IMR-90 (cell line): ENCODE data around the gene SSR2. TPM values are rescaled to one million over a fixed set of nuclear protein-coding genes. Genes with fewer than 3 reads are reported as not detected.

Source experiments
- ATAC-seq: fragments of 200-7000 bp; cut with Tn5 transposase; 2 replicates; pipeline ENCODE4 v1.9.1; 2020; ENCODE audit warnings: low read depth, mild to moderate bottlenecking, moderate library complexity
- BruUV-seq: library from RNA; stranded (reverse); fragments of 400-500 nt; replicated peaks from 2 replicates; lab custom pipeline; 2021; lab: Mats Ljungman, UMichigan
- CTCF ChIA-PET: fragments of 300-600 bp; formaldehyde crosslinking; extraction: SDS; loops from one replicate; lab custom pipeline; 2021; ENCODE audit warnings: antibody characterized with exemption; lab: Yijun Ruan, JAX
- POLR2A ChIA-PET: fragments of 300-600 bp; sonication (Branson Sonifier 250); formaldehyde crosslinking; loops from one replicate; lab custom pipeline; 2022; ENCODE audit warnings: antibody characterized with exemption; ENCODE audit not compliant: unreplicated experiment; lab: Charles Lee
- DNase-seq: peaks from one replicate; pipeline ENCODE4 v3.0.0; 2013
- H2AFZ ChIP-seq: replicated peaks from 2 replicates; pipeline ENCODE3; 2013; ENCODE audit warnings: low read length, mild to moderate bottlenecking; ENCODE audit not compliant: poor library complexity
- H2AK5ac ChIP-seq: 2 replicates; pipeline ENCODE4 v1.6.1; 2013; ENCODE audit warnings: low read depth, low read length, inconsistent platforms
- H2AK9ac ChIP-seq: replicated peaks from 2 replicates; pipeline ENCODE3; 2013; ENCODE audit warnings: mild to moderate bottlenecking, low read depth, low read length, moderate library complexity; ENCODE audit not compliant: poor library complexity
- H2BK120ac ChIP-seq: 2 replicates; pipeline ENCODE4 v1.6.1; 2013; ENCODE audit warnings: low read depth, low read length, inconsistent platforms
- H2BK15ac ChIP-seq: 3 replicates; pipeline ENCODE4 v1.6.1; 2013; ENCODE audit warnings: low read depth, low read length, inconsistent platforms
- H2BK20ac ChIP-seq: 2 replicates; pipeline ENCODE4 v1.6.1; 2013; ENCODE audit warnings: low read depth, mild to moderate bottlenecking, inconsistent platforms, low read length, moderate library complexity
- H2BK5ac ChIP-seq: 2 replicates; pipeline ENCODE4 v1.6.1; 2013; ENCODE audit warnings: mild to moderate bottlenecking, low read depth, low read length, inconsistent platforms; ENCODE audit not compliant: poor library complexity, severe bottlenecking
- H3K14ac ChIP-seq: replicated peaks from 2 replicates; pipeline ENCODE4 v1.6.1; 2013; ENCODE audit warnings: low read depth, low read length, inconsistent platforms
- H3K18ac ChIP-seq: 2 replicates; pipeline ENCODE4 v1.6.1; 2013; ENCODE audit warnings: low read depth, low read length, control low read depth
- H3K23ac ChIP-seq: 2 replicates; pipeline ENCODE4 v1.6.1; 2013; ENCODE audit warnings: low read depth, low read length, inconsistent platforms
- H3K27ac ChIP-seq: 2 replicates; pipeline ENCODE4 v1.5.1; 2013; ENCODE audit warnings: mild to moderate bottlenecking, control low read depth, low read length; ENCODE audit not compliant: insufficient read depth
- H3K27me3 ChIP-seq: 2 replicates; pipeline ENCODE4 v1.6.1; 2013; ENCODE audit warnings: low read length; ENCODE audit not compliant: control insufficient read depth, insufficient read depth
- H3K36me3 ChIP-seq: 2 replicates; pipeline ENCODE4 v1.6.1; 2013; ENCODE audit warnings: low read length, mixed read lengths; ENCODE audit not compliant: control insufficient read depth, insufficient read depth
- H3K4ac ChIP-seq: 2 replicates; pipeline ENCODE4 v1.6.1; 2013; ENCODE audit warnings: low read depth, low read length, inconsistent platforms
- H3K4me1 ChIP-seq: 2 replicates; pipeline ENCODE4 v1.6.1; 2013; ENCODE audit warnings: low read length, mixed read lengths; ENCODE audit not compliant: control insufficient read depth, insufficient read depth
- H3K4me2 ChIP-seq: 2 replicates; pipeline ENCODE4 v1.6.1; 2013; ENCODE audit warnings: low read depth, mild to moderate bottlenecking, control low read depth, low read length, moderate library complexity
- H3K4me3 ChIP-seq: 2 replicates; pipeline ENCODE4 v1.5.1; 2013; ENCODE audit warnings: low read depth, mild to moderate bottlenecking, control low read depth, low read length, moderate library complexity; ENCODE audit not compliant: insufficient read depth
- H3K56ac ChIP-seq: 2 replicates; pipeline ENCODE4 v1.6.1; 2013; ENCODE audit warnings: low read length, inconsistent platforms; ENCODE audit not compliant: insufficient read depth; ENCODE audit errors: extremely low read depth
- H3K79me1 ChIP-seq, 2 experiments: 2 replicates each; pipeline ENCODE4 v1.6.1; 2013; ENCODE audit warnings: low read length in 2 of 2, inconsistent platforms in 1 of 2, low read depth in 1 of 2
- H3K9ac ChIP-seq: 2 replicates; pipeline ENCODE4 v1.6.1; 2013; ENCODE audit warnings: low read depth, low read length, control low read depth
- H3K9me1 ChIP-seq: 2 replicates; pipeline ENCODE4 v1.6.1; 2013; ENCODE audit warnings: low read length, inconsistent platforms; ENCODE audit not compliant: insufficient read depth
- H3K9me3 ChIP-seq: 2 replicates; pipeline ENCODE4 v1.6.1; 2013; ENCODE audit warnings: low read length; ENCODE audit not compliant: control insufficient read depth, insufficient read depth
- H4K20me1 ChIP-seq: 2 replicates; pipeline ENCODE4 v1.6.1; 2013; ENCODE audit warnings: low read length, inconsistent platforms; ENCODE audit not compliant: insufficient read depth
- H4K5ac ChIP-seq: 2 replicates; pipeline ENCODE4 v1.6.1; 2013; ENCODE audit warnings: mild to moderate bottlenecking, low read depth, low read length, control low read depth
- H4K8ac ChIP-seq, 2 experiments: 2 replicates each; pipeline ENCODE4 v1.6.1; 2013; ENCODE audit warnings: low read depth in 2 of 2, low read length in 2 of 2, control low read depth in 1 of 2, inconsistent platforms in 1 of 2
- H4K91ac ChIP-seq: 2 replicates; pipeline ENCODE4 v1.6.1; 2013; ENCODE audit warnings: low read depth, low read length, inconsistent platforms; ENCODE audit not compliant: insufficient read depth
- BHLHE40 ChIP-seq: fragments of 150-350 bp; IDR thresholded peaks from 2 replicates; pipeline ENCODE4 v1.6.1; 2016; ENCODE audit warnings: mild to moderate bottlenecking, low read depth, low read length
- CEBPB ChIP-seq: IDR thresholded peaks from 2 replicates; pipeline ENCODE4 v1.6.1; 2012; ENCODE audit warnings: low read depth, low read length, improper control_type of control experiment
- CHD1 ChIP-seq: IDR thresholded peaks from 2 replicates; pipeline ENCODE4 v1.6.1; 2012; ENCODE audit warnings: low read depth, low read length, improper control_type of control experiment
- ELK1 ChIP-seq: fragments of 150-350 bp; IDR thresholded peaks from 2 replicates; pipeline ENCODE4 v1.6.1; 2016; ENCODE audit warnings: low read depth, mild to moderate bottlenecking, low read length, moderate library complexity, borderline replicate concordance
- FOS ChIP-seq: fragments of 150-350 bp; IDR thresholded peaks from 2 replicates; pipeline ENCODE4 v1.6.1; 2016; ENCODE audit warnings: low read depth, low read length
- MAFK ChIP-seq: IDR thresholded peaks from 2 replicates; pipeline ENCODE4 v1.6.1; 2012; ENCODE audit warnings: low read depth, low read length, improper control_type of control experiment
- MAZ ChIP-seq: IDR thresholded peaks from 2 replicates; pipeline ENCODE4 v1.6.1; 2012; ENCODE audit warnings: low read depth, mild to moderate bottlenecking, low read length, improper control_type of control experiment, moderate library complexity, borderline replicate concordance
- MXI1 ChIP-seq: IDR thresholded peaks from 2 replicates; pipeline ENCODE4 v1.6.1; 2012; ENCODE audit warnings: low read depth, mild to moderate bottlenecking, low read length, moderate library complexity, borderline replicate concordance
- NFE2L2 ChIP-seq: fragments of 150-350 bp; IDR thresholded peaks from 2 replicates; pipeline ENCODE4 v1.6.1; 2016; ENCODE audit warnings: low read depth, mild to moderate bottlenecking, low read length
- POLR2A ChIP-seq: IDR thresholded peaks from 2 replicates; pipeline ENCODE4 v1.6.1; 2012; ENCODE audit warnings: mild to moderate bottlenecking, low read depth, low read length
- RAD21 ChIP-seq: IDR thresholded peaks from 2 replicates; pipeline ENCODE4 v1.6.1; 2012; ENCODE audit warnings: low read length, improper control_type of control experiment
- RCOR1 ChIP-seq: IDR thresholded peaks from 2 replicates; pipeline ENCODE4 v1.6.1; 2012; ENCODE audit warnings: mild to moderate bottlenecking, low read length, improper control_type of control experiment; ENCODE audit not compliant: insufficient replicate concordance
- RFX5 ChIP-seq: IDR thresholded peaks from 2 replicates; pipeline ENCODE4 v1.8.0; 2012; ENCODE audit warnings: low read depth, mild to moderate bottlenecking, low read length, moderate library complexity
- SMC3 ChIP-seq: fragments of 150-350 bp; IDR thresholded peaks from 2 replicates; pipeline ENCODE4 v1.6.1; 2016; ENCODE audit warnings: low read depth, mild to moderate bottlenecking, antibody characterized with exemption, low read length, moderate library complexity
- USF2 ChIP-seq: fragments of 150-350 bp; IDR thresholded peaks from 2 replicates; pipeline ENCODE4 v1.6.1; 2017; ENCODE audit warnings: mild to moderate bottlenecking, antibody characterized with exemption, low read length, low read depth
- WGBS, 2 experiments: methylation state at CpG; one replicate each; pipeline versions ENCODE4 v1.1.5 to v1.1.7; 2013; ENCODE audit warnings: missing lambda C conversion rate in 2 of 2; ENCODE audit not compliant: insufficient read length in 1 of 2; ENCODE audit errors: extremely low coverage in 2 of 2; 5-methylcytosine and 5-hydroxymethylcytosine counted together
- dilution Hi-C: fragments of 300-500 bp; cut with HindIII; formaldehyde crosslinking; loops from one replicate; pipeline ENCODE4 v1.14.3; 2018; ENCODE audit warnings: low sequenced_read_pairs; ENCODE audit not compliant: unreplicated experiment
- in situ Hi-C: fragments of 300-500 bp; cut with MboI; formaldehyde crosslinking; loops from 3 replicates; pipeline ENCODE4 v1.14.3; 2019; ENCODE audit warnings: low sequenced_read_pairs, inconsistent platforms, mixed read lengths
- intact Hi-C: fragments of 100-400 bp; cut with micrococcal nuclease; formaldehyde crosslinking; loops from 2 replicates; pipeline ENCODE4 v1.10.0; 2022
- polyA plus RNA-seq, 3 experiments: library from polyadenylated mRNA; depleted of rRNA; stranded (reverse); fragments of >200 nt; gene quantifications; 2 replicates each; pipeline ENCODE4 v1.2.3, GENCODE V29; 2012; ENCODE audit warnings: low replicate concordance in 1 of 3
- total RNA-seq: library from RNA; depleted of rRNA; stranded (reverse); fragments of >200 nt; gene quantifications from 2 replicates; pipeline ENCODE4 v1.2.3, GENCODE V29; 2012
- TF ChIP-seq, protein P1 (sequence below): conservative IDR thresholded peaks from 2 replicates; pipeline ENCODE4 v1.5.1; 2012; ENCODE audit warnings: mild to moderate bottlenecking, low read depth, low read length, improper control_type of control experiment

SSR2 gene
- total and polyA plus RNA-seq, 2 of the 4 experiments (the other 2 are of a cell fraction): 553 to 1,264 TPM

GRCh38 chr1:156062189-156062588, 41.4 kb upstream of the SSR2 start:
- Histone ChIP-seq H2AFZ (peak overlapping the region; percentile 41), H3K9me1 (peaks cover 4% of the 10 kb centered on the region; the same call in 1 of the 2 replicates), H3K4me1 (peaks cover 5% of the 10 kb centered on the region), H3K4me2 (no peak overlapping the region), H3K56ac (no peak overlapping the region), H3K14ac (no peak overlapping the region), H3K23ac (no peak overlapping the region), H4K5ac (no peak overlapping the region), H4K91ac (no peak overlapping the region), H3K9me3 (no peaks in the 10 kb centered on the region), H2BK20ac (no peak overlapping the region), H3K79me1 (peaks cover 0 to 7% of the 10 kb centered on the region in 2 experiments; a peak in 2 of 4 replicates), H3K4me3 (no peak overlapping the region), H3K27me3 (no peaks in the 10 kb centered on the region), H3K36me3 (peaks cover 5% of the 10 kb centered on the region), H2BK120ac (no peak overlapping the region), H3K18ac (no peak overlapping the region), H4K8ac (no peak overlapping the region), H4K20me1 (no peaks in the 10 kb centered on the region), H3K27ac (no peak overlapping the region), H2AK9ac (no peak overlapping the region), H3K9ac (no peak overlapping the region), H2BK15ac (no peak overlapping the region), H2AK5ac (no peak overlapping the region), H2BK5ac (no peak overlapping the region), H3K4ac (no peak overlapping the region)
- 38% methylated on average over 1 of the region's 3 CpGs; no CpG with 5 or more reads in 1 of the 2 experiments for WGBS, 2 experiments
- BruUV-seq: no TSS peak
- dilution Hi-C loops (no loop called here), in situ Hi-C loops (no loop called here), intact Hi-C loops (no loop called here)
- CTCF ChIA-PET: interaction anchor here (0.7 kb wide), 1 partner anchor 36 kb away, joined by 4 read pairs; no protein-coding TSS in a partner anchor
- POLR2A ChIA-PET: no interaction called here
- no peak for TF ChIP-seq SMC3
- TF ChIP-seq CEBPB: no peak
- no peak for TF ChIP-seq ELK1
- no peak for TF ChIP-seq BHLHE40
- no peak for TF ChIP-seq POLR2A
- no peak for TF ChIP-seq NFE2L2
- TF ChIP-seq MXI1: no peak
- no peak for TF ChIP-seq RFX5
- TF ChIP-seq MAFK: no peak
- TF ChIP-seq USF2: no peak
- no peak for TF ChIP-seq RAD21
- TF ChIP-seq RCOR1: no peak
- TF ChIP-seq, protein P1, sequence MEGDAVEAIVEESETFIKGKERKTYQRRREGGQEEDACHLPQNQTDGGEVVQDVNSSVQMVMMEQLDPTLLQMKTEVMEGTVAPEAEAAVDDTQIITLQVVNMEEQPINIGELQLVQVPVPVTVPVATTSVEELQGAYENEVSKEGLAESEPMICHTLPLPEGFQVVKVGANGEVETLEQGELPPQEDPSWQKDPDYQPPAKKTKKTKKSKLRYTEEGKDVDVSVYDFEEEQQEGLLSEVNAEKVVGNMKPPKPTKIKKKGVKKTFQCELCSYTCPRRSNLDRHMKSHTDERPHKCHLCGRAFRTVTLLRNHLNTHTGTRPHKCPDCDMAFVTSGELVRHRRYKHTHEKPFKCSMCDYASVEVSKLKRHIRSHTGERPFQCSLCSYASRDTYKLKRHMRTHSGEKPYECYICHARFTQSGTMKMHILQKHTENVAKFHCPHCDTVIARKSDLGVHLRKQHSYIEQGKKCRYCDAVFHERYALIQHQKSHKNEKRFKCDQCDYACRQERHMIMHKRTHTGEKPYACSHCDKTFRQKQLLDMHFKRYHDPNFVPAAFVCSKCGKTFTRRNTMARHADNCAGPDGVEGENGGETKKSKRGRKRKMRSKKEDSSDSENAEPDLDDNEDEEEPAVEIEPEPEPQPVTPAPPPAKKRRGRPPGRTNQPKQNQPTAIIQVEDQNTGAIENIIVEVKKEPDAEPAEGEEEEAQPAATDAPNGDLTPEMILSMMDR: no peak
- TF ChIP-seq FOS: no peak
- TF ChIP-seq MAZ: no peak
- TF ChIP-seq CHD1: no peak
- DNase-seq (peak; percentile 36), ATAC-seq (peak; percentile 75)
